ENCODE measurements around the gene KSR2. TPM values are rescaled to one million over a fixed set of nuclear protein-coding genes. Genes with fewer than 3 reads are reported as not detected.

Gene KSR2
- total RNA-seq, 1 donor from 2014 or later = 2.4 TPM

DNA sequence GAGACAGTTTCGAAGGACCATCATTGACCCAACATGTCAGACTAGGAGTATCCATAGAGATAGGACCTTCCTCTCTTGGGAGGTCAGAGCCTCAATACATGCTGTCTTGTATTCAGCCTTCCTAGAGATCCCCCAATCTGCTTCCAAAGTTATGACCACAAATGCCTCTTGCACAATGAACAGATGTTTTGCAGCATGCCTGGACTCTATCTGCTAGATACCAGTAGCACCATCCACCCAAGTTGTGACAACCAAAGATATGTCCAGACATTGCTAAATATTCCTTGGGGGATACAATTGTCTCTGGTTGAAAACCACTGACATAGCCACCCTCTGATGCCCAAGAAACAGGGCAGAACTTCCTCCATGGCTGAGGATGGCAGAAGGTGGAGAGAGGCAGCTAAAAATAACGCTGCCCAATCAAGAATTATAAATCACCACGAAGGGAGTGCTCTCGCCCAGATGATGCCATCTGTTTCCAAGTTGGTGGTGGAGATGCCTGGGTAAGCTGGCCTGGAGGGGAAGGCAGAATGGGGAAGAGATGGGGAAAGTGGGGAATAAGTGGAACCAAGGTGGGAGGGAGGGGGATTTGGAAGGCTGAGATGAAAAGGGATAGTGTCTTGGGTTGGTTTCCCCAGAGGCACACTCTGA is 564.5 kb downstream of the KSR2 start:
- DNase-seq (ENCODE audit: low spot score) = no peak

DNA sequence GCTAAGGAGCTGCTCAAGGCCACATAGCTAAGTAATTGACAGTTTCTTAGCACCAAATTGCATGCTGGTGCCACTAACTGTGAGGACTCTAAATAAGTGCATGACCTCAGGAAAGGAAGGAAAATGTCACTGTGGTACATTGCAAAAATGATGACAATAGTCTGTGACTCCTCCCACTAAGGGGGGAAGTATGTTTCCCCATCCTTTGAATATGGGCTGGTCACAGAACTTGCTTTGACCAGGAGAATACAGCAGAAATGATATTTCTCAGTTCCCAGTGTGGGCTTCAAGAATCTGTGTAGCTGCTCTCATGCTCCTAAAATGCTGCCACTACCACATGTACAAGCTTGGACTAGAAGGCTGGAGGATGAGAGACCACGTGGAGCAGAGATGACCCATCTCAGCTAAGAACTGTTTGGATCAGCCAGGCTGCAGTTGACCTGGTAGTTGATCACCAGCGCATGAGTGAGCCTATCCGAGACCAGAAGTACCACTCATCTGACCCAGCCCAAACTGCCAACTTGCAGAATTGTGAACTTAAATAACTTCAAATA is 565.1 kb downstream of the KSR2 start:
- DNase-seq (ENCODE audit: low spot score) = no peak

Other genes with a start within 250 kb of the KSR2 start
- 13.4 TPM for gene RFC5, start 47.7 kb upstream of the KSR2 start, total RNA-seq
- 72.3 TPM for gene WSB2, start 92.2 kb upstream of the KSR2 start, total RNA-seq
- gene VSIG10, start 135.0 kb upstream of the KSR2 start, total RNA-seq = 48.9 TPM
- 246 TPM for gene PEBP1, start 167.1 kb upstream of the KSR2 start, total RNA-seq

All from mucosa of gallbladder (tissue), 1 donor.